ENCODE data around the gene KIF5B.
"Not testable (repeated sequence)": the region's sequence is repeated elsewhere in the genome, so short reads cannot be mapped to it uniquely, and the experiment has no call there.

DNA sequence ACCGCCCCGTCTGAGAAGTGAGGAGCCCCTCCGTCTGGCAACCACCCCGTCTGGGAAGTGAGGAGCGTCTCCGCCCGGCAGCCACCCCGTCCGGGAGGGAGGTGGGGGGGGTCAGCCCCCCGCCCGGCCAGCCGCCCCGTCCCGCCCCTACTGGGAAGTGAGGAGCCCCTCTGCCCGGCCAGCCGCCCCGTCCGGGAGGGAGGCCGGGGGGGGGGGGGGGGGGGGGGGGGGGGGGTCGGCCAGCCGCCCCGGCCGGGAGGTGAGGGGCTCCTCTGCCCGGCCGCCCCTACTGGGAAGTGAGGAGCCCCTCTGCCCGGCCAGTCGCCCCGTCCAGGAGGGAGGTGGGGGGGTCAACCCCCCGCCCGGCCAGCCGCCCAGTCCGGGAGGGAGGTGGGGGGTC lies 86.4 kb downstream of the KIF5B start:
- TF ChIP-seq ESRRA (IDR thresholded peaks at IDR 0.05; ENCODE audit: low read length); TCF7 (IDR thresholded peaks at IDR 0.05; ENCODE audit: borderline replicate concordance); POLR2A (IDR thresholded peaks at IDR 0.05; ENCODE audit: low read depth, low read length); CREB1 (IDR thresholded peaks at IDR 0.05; ENCODE audit: low read depth); ZBED1 (IDR thresholded peaks at IDR 0.05; ENCODE audit: borderline replicate concordance); EP300 (IDR thresholded peaks at IDR 0.05; ENCODE audit: borderline replicate concordance in 1 of 2, control insufficient read depth in 1 of 2, low read depth in 2 of 2, low read length in 2 of 2); SIN3A (IDR thresholded peaks at IDR 0.05; ENCODE audit: low read depth, low read length): not testable (repeated sequence)

Data from GM12878 (cell line).